WERI-Rb-1 (cell line): ENCODE results near the gene DALRD3.

ENCODE experiments used
- DNase-seq: peaks from one replicate; pipeline ENCODE4 v3.0.0-alpha.2; 2020
- H3K27ac ChIP-seq: fragments of 250-450 bp; sonication (Bioruptor Pico); 2 replicates; pipeline ENCODE4 v1.5.1; 2020; ENCODE audit warnings: mild to moderate bottlenecking, moderate library complexity
- H3K27me3 ChIP-seq: fragments of 250-450 bp; sonication (Bioruptor Pico); 2 replicates; pipeline ENCODE4 v1.5.1; 2021; ENCODE audit warnings: mild to moderate bottlenecking, low read depth, moderate library complexity; ENCODE audit not compliant: insufficient read depth, severe bottlenecking
- H3K36me3 ChIP-seq: fragments of 250-450 bp; sonication (Bioruptor Pico); 2 replicates; pipeline ENCODE4 v1.5.1; 2020; ENCODE audit warnings: mild to moderate bottlenecking, moderate library complexity
- H3K4me3 ChIP-seq: 2 replicates; pipeline ENCODE4 v1.5.1; 2011; ENCODE audit warnings: low read depth, mild to moderate bottlenecking, control low read depth, low read length
- H3K9me3 ChIP-seq: fragments of 250-450 bp; sonication (Bioruptor Pico); 2 replicates; pipeline ENCODE4 v1.5.1; 2021; ENCODE audit warnings: mild to moderate bottlenecking, moderate library complexity; ENCODE audit not compliant: severe bottlenecking
- TF ChIP-seq, protein P1 (sequence below): IDR thresholded peaks from 2 replicates; pipeline ENCODE4 v1.5.1; 2011; ENCODE audit warnings: low read depth, mild to moderate bottlenecking, control low read depth, inconsistent platforms, low read length

The DALRD3 gene, protein sequence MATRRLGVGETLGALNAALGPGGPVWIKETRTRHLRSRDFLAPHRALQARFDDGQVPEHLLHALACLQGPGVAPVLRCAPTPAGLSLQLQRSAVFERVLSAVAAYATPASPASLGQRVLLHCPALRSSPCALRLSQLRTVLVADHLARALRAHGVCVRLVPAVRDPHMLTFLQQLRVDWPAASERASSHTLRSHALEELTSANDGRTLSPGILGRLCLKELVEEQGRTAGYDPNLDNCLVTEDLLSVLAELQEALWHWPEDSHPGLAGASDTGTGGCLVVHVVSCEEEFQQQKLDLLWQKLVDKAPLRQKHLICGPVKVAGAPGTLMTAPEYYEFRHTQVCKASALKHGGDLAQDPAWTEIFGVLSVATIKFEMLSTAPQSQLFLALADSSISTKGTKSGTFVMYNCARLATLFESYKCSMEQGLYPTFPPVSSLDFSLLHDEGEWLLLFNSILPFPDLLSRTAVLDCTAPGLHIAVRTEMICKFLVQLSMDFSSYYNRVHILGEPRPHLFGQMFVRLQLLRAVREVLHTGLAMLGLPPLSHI

DNA sequence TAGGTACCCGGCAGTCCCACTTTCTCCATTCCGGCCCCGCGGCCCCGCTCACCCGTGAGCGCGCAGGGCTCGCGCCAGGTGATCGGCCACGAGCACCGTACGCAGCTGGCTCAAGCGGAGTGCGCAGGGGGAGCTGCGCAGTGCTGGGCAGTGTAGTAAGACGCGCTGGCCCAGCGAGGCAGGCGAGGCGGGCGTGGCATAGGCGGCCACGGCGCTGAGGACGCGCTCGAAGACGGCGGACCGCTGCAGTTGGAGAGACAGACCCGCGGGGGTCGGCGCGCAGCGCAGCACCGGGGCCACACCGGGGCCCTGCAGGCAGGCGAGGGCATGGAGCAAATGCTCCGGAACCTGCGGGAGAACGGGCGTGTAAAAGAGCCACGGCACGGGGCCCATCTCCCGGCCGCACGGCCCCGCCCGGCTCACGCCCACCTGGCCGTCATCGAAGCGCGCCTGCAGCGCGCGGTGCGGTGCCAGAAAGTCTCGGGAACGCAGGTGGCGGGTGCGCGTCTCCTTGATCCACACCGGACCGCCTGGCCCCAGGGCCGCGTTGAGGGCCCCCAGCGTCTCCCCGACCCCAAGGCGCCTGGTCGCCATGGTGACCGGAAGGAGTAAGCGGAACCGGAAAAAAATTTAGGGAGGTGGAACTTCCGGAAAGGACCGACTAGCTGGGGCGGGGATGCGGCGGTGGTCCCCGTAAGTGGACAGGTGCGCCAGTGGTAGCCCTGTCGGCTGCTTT, at the start of gene DALRD3:
DALRD3 (minus strand) TSS at position 610 of the 736 bp plus-strand sequence; CDS start at position 594, 16 bp downstream.
- H3K27ac ChIP-seq, result peak within 1 kb of the TSS; percentile 66
- TF ChIP-seq, protein P1, sequence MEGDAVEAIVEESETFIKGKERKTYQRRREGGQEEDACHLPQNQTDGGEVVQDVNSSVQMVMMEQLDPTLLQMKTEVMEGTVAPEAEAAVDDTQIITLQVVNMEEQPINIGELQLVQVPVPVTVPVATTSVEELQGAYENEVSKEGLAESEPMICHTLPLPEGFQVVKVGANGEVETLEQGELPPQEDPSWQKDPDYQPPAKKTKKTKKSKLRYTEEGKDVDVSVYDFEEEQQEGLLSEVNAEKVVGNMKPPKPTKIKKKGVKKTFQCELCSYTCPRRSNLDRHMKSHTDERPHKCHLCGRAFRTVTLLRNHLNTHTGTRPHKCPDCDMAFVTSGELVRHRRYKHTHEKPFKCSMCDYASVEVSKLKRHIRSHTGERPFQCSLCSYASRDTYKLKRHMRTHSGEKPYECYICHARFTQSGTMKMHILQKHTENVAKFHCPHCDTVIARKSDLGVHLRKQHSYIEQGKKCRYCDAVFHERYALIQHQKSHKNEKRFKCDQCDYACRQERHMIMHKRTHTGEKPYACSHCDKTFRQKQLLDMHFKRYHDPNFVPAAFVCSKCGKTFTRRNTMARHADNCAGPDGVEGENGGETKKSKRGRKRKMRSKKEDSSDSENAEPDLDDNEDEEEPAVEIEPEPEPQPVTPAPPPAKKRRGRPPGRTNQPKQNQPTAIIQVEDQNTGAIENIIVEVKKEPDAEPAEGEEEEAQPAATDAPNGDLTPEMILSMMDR, result no peak

DNA sequence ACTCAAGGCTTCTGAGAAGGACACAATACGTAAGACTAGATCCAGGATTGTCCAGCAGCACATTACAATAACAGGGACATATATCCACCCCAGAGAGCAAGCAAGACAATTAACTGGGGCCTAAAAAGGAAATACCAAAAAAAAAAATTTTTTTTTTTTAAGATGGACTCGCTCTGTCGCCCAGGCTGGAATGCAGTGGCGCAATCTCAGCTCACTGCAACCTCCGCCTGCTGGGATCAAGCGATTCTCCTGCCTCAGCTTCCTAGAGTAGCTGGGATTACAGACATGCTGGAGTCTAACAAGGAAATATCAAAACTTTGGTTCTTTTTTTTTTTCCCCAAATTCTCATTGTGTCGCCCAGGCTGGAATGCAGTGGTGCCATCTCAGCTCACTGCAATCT, 39.6 kb upstream of the DALRD3 start:
- no peaks in the 10 kb centered on the region for H3K9me3 ChIP-seq
- no peak overlapping the region for H3K27ac ChIP-seq
- DNase-seq, result no peak
- no peaks in the 10 kb centered on the region for H3K27me3 ChIP-seq
- H3K36me3 ChIP-seq, result peaks cover 87% of the 10 kb centered on the region
- TF ChIP-seq, protein P1, result no peak
- no peak overlapping the region for H3K4me3 ChIP-seq

More for the DNA sequence above, at the start of gene DALRD3:
- Histone ChIP-seq H3K4me3 (peak within 1 kb of the TSS; percentile 74), H3K9me3 (no peaks in the 10 kb centered on the region), H3K36me3 (peaks cover 36% of the 10 kb centered on the region), H3K27me3 (no peaks in the 10 kb centered on the region)
- DNase-seq, result peak; percentile 81

DNA sequence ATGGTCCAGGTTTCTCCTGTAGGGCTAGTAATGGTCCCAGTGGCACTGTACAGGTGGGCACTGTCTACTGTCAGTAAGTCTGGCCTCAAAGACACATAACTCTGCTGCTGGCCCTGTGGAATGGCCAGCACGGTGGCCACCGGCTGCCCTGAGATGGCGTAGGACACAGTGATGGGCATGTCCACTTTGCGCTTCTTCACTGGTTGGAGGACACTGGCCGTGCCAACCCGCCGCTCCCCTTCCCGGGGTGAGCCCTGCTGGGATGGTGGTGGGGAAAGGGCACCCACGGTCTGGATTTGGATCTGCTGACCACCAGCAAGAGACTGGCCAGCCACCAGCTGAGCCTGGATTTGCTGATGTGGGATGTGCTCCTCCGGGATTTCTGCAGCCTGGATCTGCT, 38.9 kb upstream of the DALRD3 start:
- H3K27me3 ChIP-seq, result no peaks in the 10 kb centered on the region
- H3K27ac ChIP-seq, result no peak overlapping the region
- TF ChIP-seq, protein P1, result no peak
- H3K4me3 ChIP-seq, result no peak overlapping the region
- H3K36me3 ChIP-seq, result peaks cover 87% of the 10 kb centered on the region
- no peak for DNase-seq
- H3K9me3 ChIP-seq, result no peaks in the 10 kb centered on the region

DNA sequence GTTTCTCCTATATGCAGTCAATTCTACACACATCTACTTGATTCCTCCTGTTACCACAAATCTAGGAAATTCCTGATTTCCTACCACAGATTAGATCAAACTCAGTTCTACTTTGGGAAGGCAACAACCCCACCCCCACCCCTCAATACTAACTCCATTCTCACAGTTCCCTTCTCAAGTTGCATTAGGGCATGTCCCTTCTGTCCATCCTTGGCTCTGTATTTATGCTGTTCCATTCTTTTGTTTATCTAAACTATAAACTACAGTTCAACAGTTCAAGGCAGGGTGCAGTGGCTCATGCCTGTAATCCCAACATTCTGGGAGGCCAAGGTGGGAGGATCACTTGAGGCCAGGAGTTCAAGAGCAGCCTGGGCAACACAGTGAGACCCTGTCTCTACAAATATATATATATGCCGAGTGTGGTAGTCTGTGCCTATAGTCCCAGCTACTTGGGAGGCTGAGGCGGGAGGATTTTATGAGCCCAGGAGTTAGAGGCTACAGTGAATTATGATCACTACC, 36.0 kb upstream of the DALRD3 start:
- Histone ChIP-seq H3K27ac (no peak overlapping the region), H3K9me3 (no peaks in the 10 kb centered on the region), H3K4me3 (no peak overlapping the region), H3K27me3 (no peaks in the 10 kb centered on the region), H3K36me3 (peaks cover 82% of the 10 kb centered on the region)
- TF ChIP-seq, protein P1, result no peak
- DNase-seq, result no peak

DNA sequence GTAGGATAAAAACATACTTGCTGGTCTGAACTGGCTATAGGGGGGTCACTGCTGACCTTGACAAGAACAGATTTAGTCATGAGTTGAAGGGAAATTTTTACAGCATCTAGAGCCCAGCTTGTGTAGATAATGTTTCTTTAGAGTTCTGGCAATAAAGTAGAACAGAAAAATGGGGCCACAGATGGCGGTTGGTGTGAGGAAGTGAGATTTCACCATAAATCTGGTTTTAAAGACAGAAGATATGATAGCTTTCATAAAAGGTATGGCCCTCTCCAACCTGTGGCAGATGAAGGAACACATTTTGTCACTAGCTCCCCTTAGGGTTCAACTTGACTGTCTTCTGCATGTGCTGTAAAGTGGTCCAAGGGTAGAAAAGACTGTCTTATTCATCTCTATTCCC, 35.2 kb upstream of the DALRD3 start:
- Histone ChIP-seq H3K27me3 (no peaks in the 10 kb centered on the region), H3K4me3 (no peak overlapping the region), H3K36me3 (peaks cover 85% of the 10 kb centered on the region), H3K9me3 (no peaks in the 10 kb centered on the region), H3K27ac (no peak overlapping the region)
- no peak for DNase-seq
- TF ChIP-seq, protein P1, result no peak
